Skeletal muscle satellite cell (primary cell): Measurements from ENCODE around the gene NECTIN4.

Experiments
- H3K27me3 ChIP-seq: 2 replicates; pipeline ENCODE4 v1.7.0; 2013; ENCODE audit warnings: low read length; ENCODE audit not compliant: control insufficient read depth, insufficient read depth
- H3K36me3 ChIP-seq: 2 replicates; pipeline ENCODE4 v1.7.0; 2013; ENCODE audit warnings: mild to moderate bottlenecking, control low read depth, low read length; ENCODE audit not compliant: insufficient read depth
- H3K4me1 ChIP-seq: 2 replicates; pipeline ENCODE4 v1.7.0; 2013; ENCODE audit warnings: low read length; ENCODE audit not compliant: control insufficient read depth, insufficient read depth
- H3K4me2 ChIP-seq: 2 replicates; pipeline ENCODE4 v1.7.0; 2013; ENCODE audit warnings: mild to moderate bottlenecking, low read length
- H3K4me3 ChIP-seq: 2 replicates; pipeline ENCODE4 v1.7.0; 2013; ENCODE audit warnings: low read length
- H3K9ac ChIP-seq: 2 replicates; pipeline ENCODE4 v1.7.0; 2013; ENCODE audit warnings: mild to moderate bottlenecking, low read depth, low read length, moderate library complexity
- H3K9me3 ChIP-seq: replicated peaks from 2 replicates; pipeline ENCODE4 v1.7.0; 2013; ENCODE audit warnings: mild to moderate bottlenecking, control low read depth, low read length

Gene NECTIN4

DNA sequence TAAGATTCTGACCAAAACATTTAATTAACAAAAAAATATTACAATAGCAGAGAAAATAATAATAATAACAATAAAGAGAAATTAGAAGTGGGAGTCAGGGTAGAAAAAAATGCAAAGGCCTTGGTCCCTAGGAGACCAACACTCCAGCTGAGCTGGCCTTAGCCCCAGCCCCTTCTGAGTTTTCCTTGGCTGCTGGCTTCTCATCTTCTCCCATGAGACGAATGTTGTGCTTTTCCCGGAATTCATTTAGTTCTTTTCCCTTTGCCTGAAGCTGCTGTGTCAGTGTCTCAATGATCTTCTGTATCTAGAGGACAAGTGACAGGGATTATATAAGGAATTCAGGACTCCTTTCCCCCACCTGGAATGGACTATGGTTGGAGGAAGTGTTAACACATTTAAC lies 11.2 kb upstream of the NECTIN4 start:
- H3K4me1 ChIP-seq, result peaks cover 18% of the 10 kb centered on the region
- H3K4me2 ChIP-seq, result no peak overlapping the region
- H3K9ac ChIP-seq, result no peak overlapping the region
- no peaks in the 10 kb centered on the region for H3K27me3 ChIP-seq
- peaks cover 30% of the 10 kb centered on the region for H3K36me3 ChIP-seq
- H3K4me3 ChIP-seq, result no peak overlapping the region
- no peaks in the 10 kb centered on the region for H3K9me3 ChIP-seq

DNA sequence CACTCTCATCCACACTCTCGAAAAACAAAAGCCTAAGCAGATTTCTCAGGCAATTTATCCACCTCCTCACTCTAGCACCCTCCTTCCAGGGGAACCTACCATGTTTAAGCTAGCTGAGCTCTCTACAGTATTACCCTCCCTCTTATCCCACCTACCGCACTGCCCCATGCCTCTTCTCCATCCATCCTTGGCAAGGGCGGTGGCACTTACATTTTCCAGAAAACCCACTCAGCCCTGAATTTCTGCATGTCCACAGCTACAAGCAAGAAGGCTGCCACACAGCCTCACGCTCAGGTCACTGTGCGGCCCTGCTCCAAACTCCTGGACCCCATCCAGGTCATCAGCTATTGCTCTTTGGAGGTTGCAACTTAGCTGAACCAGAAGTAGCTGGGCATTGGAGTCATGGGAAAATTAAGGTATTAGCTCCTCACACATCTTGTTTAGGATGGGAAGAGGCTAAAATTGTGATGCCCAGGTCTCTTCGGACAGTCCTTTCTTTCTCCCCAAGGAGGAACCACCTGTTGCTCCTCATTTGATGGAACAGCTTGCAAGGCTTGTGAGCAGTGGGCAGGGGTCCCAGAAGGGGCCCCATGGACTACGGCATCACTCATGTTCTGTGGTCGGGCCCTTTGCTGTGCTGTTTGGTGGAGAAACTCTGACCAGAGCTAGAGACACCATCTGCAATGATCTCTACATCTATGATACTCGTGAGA lies 9.9 kb upstream of the NECTIN4 start:
- no peak overlapping the region for H3K9ac ChIP-seq
- no peaks in the 10 kb centered on the region for H3K27me3 ChIP-seq
- no peaks in the 10 kb centered on the region for H3K9me3 ChIP-seq
- peaks cover 30% of the 10 kb centered on the region for H3K36me3 ChIP-seq
- H3K4me3 ChIP-seq, result no peak overlapping the region
- H3K4me2 ChIP-seq, result peak overlapping the region; percentile 78
- peaks cover 18% of the 10 kb centered on the region for H3K4me1 ChIP-seq

DNA sequence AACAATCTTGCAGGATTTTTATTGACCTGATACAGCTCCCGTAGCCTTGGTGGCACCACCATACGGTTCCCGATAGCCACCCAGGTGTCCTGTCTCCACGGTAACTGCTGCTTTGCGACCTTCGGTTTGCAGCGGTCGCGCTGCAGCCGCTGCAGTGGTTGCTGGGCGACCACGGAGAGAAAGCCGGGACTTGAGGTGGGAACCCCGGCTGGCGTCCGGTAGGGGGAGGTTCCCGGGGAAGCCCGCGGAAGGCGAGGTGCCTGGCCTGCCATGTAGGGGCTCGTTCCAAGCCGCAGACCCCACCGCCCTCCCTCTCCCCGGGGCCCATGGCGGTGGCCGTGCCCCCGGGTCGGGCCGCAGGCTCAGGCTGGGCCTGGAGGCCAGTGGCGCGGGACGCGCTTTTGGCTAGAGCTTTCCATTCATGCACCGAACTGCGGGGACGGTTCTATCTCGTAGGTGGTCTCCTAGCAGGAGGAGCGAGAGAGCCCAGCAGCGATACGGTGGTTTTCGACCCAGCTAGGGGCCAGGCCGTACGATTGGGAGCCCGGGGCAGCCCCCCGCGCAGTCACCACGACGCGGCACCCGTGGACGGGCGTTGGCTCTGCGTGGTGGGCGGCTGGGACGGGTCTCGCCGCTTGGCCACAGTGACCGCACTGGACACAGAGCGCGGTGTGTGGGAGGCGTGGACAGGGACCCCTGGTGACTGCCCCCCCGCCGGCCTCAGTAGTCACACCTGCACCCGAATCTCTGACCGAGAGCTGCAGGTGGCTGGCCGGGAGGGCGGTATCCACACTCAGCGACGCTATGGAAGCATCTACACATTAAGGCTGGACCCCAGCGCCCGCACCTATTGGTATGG lies 9.1 kb upstream of the NECTIN4 start, which contains the start of gene KLHDC9:
Gene KLHDC9, plus strand, starts transcription at position 152 of the 859 bp plus-strand sequence. Its CDS starts 175 bp downstream, at position 327.
- Histone ChIP-seq H3K9ac (peak within 1 kb of the TSS; percentile 57), H3K4me3 (peak within 1 kb of the TSS; percentile 69), H3K4me1 (peaks cover 19% of the 10 kb centered on the region), H3K4me2 (peak within 1 kb of the TSS; percentile 78), H3K27me3 (no peaks in the 10 kb centered on the region), H3K36me3 (peaks cover 30% of the 10 kb centered on the region), H3K9me3 (no peaks in the 10 kb centered on the region)

GRCh38 chr1:161096530-161096929 lies 7.2 kb upstream of the NECTIN4 start:
- no peaks in the 10 kb centered on the region for H3K9me3 ChIP-seq
- no peak overlapping the region for H3K4me3 ChIP-seq
- no peak overlapping the region for H3K9ac ChIP-seq
- H3K36me3 ChIP-seq, result peaks cover 21% of the 10 kb centered on the region
- H3K4me1 ChIP-seq, result peaks cover 36% of the 10 kb centered on the region
- no peak overlapping the region for H3K4me2 ChIP-seq
- no peaks in the 10 kb centered on the region for H3K27me3 ChIP-seq

- H3K27me3 ChIP-seq, result no peaks in the 10 kb centered on the region
- H3K4me1 ChIP-seq, result peaks cover 36% of the 10 kb centered on the region
Observed at GRCh38 chr1:161096015-161096414, 6.7 kb upstream of the NECTIN4 start.

DNA sequence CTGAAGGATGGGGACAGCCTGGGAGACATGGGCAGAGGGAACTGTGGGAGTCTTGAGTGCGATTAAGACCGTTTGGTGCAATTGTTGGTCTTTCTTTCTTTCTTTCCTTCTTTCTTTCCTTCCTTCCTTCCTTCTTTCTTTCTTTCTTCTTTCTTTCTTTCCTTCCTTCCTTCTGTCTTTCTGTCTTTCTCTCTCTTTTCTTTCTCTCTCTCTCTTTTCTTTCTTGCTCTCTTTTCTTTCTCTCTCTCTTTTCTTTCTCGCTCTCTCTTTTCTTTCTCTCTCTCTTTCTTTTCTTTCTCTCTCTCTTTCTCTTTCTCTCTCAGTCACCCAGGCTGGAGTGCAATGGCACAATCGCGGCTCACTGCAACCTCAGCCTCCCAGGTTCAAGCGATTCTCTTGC lies 5.9 kb upstream of the NECTIN4 start:
- H3K9me3 ChIP-seq, result no peaks in the 10 kb centered on the region
- no peak overlapping the region for H3K4me2 ChIP-seq
- H3K4me1 ChIP-seq, result peaks cover 36% of the 10 kb centered on the region
- peaks cover 12% of the 10 kb centered on the region for H3K36me3 ChIP-seq
- H3K27me3 ChIP-seq, result no peaks in the 10 kb centered on the region
- H3K4me3 ChIP-seq, result no peak overlapping the region
- H3K9ac ChIP-seq, result no peak overlapping the region

More at GRCh38 chr1:161096015-161096414, 6.7 kb upstream of the NECTIN4 start:
- H3K36me3 ChIP-seq, result peaks cover 17% of the 10 kb centered on the region
- no peak overlapping the region for H3K4me2 ChIP-seq
- no peak overlapping the region for H3K4me3 ChIP-seq
- H3K9me3 ChIP-seq, result no peaks in the 10 kb centered on the region
- H3K9ac ChIP-seq, result no peak overlapping the region

DNA sequence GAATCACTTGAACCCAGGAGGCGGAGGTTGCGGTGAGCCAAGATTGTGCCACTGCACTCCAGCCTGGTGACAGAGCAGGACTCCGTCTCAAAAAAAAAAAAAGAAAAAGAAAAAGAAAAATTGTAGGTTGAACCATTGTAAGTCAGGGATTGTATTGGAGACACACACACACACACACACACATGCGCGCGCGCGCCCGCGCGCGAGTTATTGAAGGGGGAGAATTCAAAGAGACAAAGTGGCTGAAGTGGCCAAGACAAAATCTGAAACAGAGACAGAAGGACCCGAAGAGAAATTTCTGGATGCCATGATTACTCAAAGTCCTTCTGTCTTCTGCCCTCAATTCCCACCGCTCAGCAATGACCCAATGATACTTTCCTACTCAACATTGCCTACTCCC lies 5.1 kb upstream of the NECTIN4 start:
- Histone ChIP-seq H3K4me1 (peaks cover 36% of the 10 kb centered on the region), H3K27me3 (no peaks in the 10 kb centered on the region), H3K4me3 (no peak overlapping the region), H3K36me3 (peaks cover 4% of the 10 kb centered on the region), H3K9me3 (no peaks in the 10 kb centered on the region), H3K9ac (no peak overlapping the region), H3K4me2 (no peak overlapping the region)

DNA sequence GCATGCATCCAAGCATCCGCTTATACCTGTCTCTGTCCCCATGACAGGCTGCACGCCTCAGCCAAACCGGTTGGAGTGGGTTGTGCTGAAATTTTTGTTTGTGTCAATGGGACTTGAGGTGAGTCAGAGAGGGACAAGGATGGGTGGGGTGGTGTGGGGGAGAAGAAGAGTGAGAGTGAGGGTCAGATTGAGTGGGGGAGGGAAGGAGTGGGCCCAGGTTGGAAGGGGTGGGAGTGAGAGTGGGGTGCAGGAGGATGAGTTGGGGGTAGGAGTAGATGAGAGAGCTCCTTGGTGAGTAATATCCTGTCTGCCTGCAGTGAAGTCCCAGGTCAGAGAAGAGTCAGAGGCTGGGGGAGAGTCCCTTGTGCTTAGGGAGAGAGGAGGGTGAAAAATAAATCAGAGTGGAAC lies 3.3 kb upstream of the NECTIN4 start:
- Histone ChIP-seq H3K36me3 (no peaks in the 10 kb centered on the region), H3K27me3 (no peaks in the 10 kb centered on the region), H3K9me3 (no peaks in the 10 kb centered on the region), H3K4me2 (peak overlapping the region; percentile 19), H3K9ac (no peak overlapping the region), H3K4me1 (peaks cover 36% of the 10 kb centered on the region), H3K4me3 (no peak overlapping the region)

GRCh38 chr1:161091796-161092507 lies 2.6 kb upstream of the NECTIN4 start:
- no peaks in the 10 kb centered on the region for H3K9me3 ChIP-seq
- no peak overlapping the region for H3K4me2 ChIP-seq
- H3K9ac ChIP-seq, result no peak overlapping the region
- H3K27me3 ChIP-seq, result no peaks in the 10 kb centered on the region
- no peaks in the 10 kb centered on the region for H3K36me3 ChIP-seq
- H3K4me3 ChIP-seq, result no peak overlapping the region
- H3K4me1 ChIP-seq, result peaks cover 31% of the 10 kb centered on the region

GRCh38 chr1:161091093-161091492 lies 1.7 kb upstream of the NECTIN4 start:
- no peak overlapping the region for H3K9ac ChIP-seq
- no peaks in the 10 kb centered on the region for H3K9me3 ChIP-seq
- no peaks in the 10 kb centered on the region for H3K36me3 ChIP-seq
- H3K4me3 ChIP-seq, result no peak overlapping the region
- H3K27me3 ChIP-seq, result no peaks in the 10 kb centered on the region
- H3K4me1 ChIP-seq, result peaks cover 28% of the 10 kb centered on the region
- no peak overlapping the region for H3K4me2 ChIP-seq

- no peak overlapping the region for H3K9ac ChIP-seq
- H3K4me2 ChIP-seq, result no peak overlapping the region
- peaks cover 29% of the 10 kb centered on the region for H3K4me1 ChIP-seq
- H3K36me3 ChIP-seq, result no peaks in the 10 kb centered on the region
- no peak overlapping the region for H3K4me3 ChIP-seq
- no peaks in the 10 kb centered on the region for H3K9me3 ChIP-seq
- no peaks in the 10 kb centered on the region for H3K27me3 ChIP-seq
Observed at GRCh38 chr1:161090617-161091016, 1.3 kb upstream of the NECTIN4 start.
